Activated naive CD4-positive, alpha-beta T cell treated with anti-CD3 and anti-CD28 coated beads, Interleukin-2, amount 50 U/mL, for 72 hours (primary cell): ENCODE measurements around the gene CTIF. TPM values are rescaled to one million over a fixed set of nuclear protein-coding genes. Genes with fewer than 3 reads are reported as not detected.

ENCODE experiments used
- ATAC-seq, 2 donors: fragments of 150-1000 bp; cut with Tn5 transposase; 2 replicates each; pipeline ENCODE4 v1.10.0; 2021; ENCODE audit warnings: mild to moderate bottlenecking in 2 of 2, moderate library complexity in 2 of 2
- DNase-seq, 2 donors: peaks; one replicate each; pipeline ENCODE4 v3.0.0; 2021 to 2022; ENCODE audit warnings: low spot score in 2 of 2
- H3K27ac Mint-ChIP-seq, 2 donors: one replicate each; pipeline ENCODE4 v1.8.0; 2022; ENCODE audit warnings: mild to moderate bottlenecking in 2 of 2, mixed read lengths in 2 of 2
- H3K36me3 Mint-ChIP-seq, 2 donors: one replicate each; pipeline ENCODE4 v1.8.0; 2022; ENCODE audit warnings: mixed read lengths in 2 of 2
- H3K9me3 Mint-ChIP-seq, 2 donors: one replicate each; pipeline ENCODE4 v1.8.0; 2022; ENCODE audit warnings: mixed read lengths in 2 of 2
- total RNA-seq, 2 donors: library from RNA; stranded (reverse); gene quantifications; one replicate each; pipeline ENCODE4 v1.2.3, GENCODE V29; 2022

The CTIF gene
- total RNA-seq, 2 donors from 2014 or later, result 2.4 to 7.9 TPM

DNA sequence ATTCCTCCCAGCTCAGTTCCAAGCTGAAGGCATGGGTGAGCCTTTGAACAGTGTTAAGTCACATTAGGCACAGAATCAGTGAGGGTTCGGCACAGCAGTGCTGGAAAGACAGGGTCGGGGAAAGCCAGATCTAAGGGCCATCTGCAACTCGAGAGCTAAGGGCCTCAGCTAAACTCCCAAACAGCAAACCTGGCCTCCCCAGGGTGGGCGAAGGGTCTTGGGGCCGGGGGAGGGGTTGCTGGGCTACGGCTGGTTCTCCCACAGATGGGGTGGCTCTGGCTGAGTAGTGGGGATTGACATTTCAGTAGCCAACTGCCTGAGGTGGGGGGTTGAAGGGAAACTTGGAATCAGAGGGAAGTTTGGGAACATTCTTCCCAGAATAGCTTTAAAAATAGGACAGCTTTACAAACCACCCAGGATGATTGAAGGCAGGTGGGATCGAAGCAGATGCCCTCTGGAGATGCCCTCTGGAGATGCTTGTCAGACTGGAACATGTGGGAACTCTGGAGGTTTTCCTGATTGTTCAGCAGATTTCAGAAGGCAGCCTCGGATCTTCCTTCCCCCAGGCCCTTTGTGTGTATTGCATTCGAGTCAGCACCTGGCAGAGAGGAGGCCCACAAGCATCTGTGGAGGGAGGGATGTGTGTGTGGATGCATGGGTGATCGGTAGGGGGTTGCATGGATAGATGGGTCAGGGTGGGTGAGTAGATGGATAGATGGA, 255.6 kb downstream of the CTIF start:
- Mint-ChIP-seq H3K9me3 (peaks cover 0 to 10% of the 10 kb centered on the region in 2 donors), H3K27ac (no peak overlapping the region), H3K36me3 (no peaks in the 10 kb centered on the region)
- ATAC-seq (no peak), DNase-seq (peak in 1 of 2 donors; percentile 40)

- Mint-ChIP-seq H3K9me3 (peaks cover 0 to 5% of the 10 kb centered on the region in 2 donors), H3K36me3 (no peaks in the 10 kb centered on the region), H3K27ac (no peak overlapping the region)
- ATAC-seq, result no peak
- no peak for DNase-seq
These were observed 256.9 kb downstream of the CTIF start for GRCh38 chr18:48795696-48796095.

GRCh38 chr18:48796491-48797205, 257.8 kb downstream of the CTIF start:
- H3K9me3 Mint-ChIP-seq, result peaks cover 0 to 3% of the 10 kb centered on the region in 2 donors

GRCh38 chr18:48797841-48798255, 259.0 kb downstream of the CTIF start:
- Mint-ChIP-seq H3K36me3 (no peaks in the 10 kb centered on the region), H3K9me3 (no peaks in the 10 kb centered on the region), H3K27ac (no peak overlapping the region)
- DNase-seq, result peak in 1 of 2 donors; percentile 50
- ATAC-seq, result no peak

More at GRCh38 chr18:48796491-48797205, 257.8 kb downstream of the CTIF start:
- Mint-ChIP-seq H3K27ac (no peak overlapping the region), H3K36me3 (no peaks in the 10 kb centered on the region)
- peak in 1 of 2 donors; percentile 38 for DNase-seq
- no peak for ATAC-seq

- DNase-seq (peak in 1 of 2 donors; percentile 42), ATAC-seq (no peak)
- no peaks in the 10 kb centered on the region for H3K36me3 Mint-ChIP-seq
- no peak overlapping the region for H3K27ac Mint-ChIP-seq
- peaks cover 0 to 1% of the 10 kb centered on the region in 2 donors for H3K9me3 Mint-ChIP-seq
These were observed 259.8 kb downstream of the CTIF start for GRCh38 chr18:48798334-48799245.

GRCh38 chr18:48799724-48800315, 261.0 kb downstream of the CTIF start:
- H3K27ac Mint-ChIP-seq, result no peak overlapping the region
- DNase-seq (peak in 1 of 2 donors; percentile 33), ATAC-seq (no peak)
- H3K36me3 Mint-ChIP-seq, result no peaks in the 10 kb centered on the region
- peaks cover 0 to 3% of the 10 kb centered on the region in 2 donors for H3K9me3 Mint-ChIP-seq

DNA sequence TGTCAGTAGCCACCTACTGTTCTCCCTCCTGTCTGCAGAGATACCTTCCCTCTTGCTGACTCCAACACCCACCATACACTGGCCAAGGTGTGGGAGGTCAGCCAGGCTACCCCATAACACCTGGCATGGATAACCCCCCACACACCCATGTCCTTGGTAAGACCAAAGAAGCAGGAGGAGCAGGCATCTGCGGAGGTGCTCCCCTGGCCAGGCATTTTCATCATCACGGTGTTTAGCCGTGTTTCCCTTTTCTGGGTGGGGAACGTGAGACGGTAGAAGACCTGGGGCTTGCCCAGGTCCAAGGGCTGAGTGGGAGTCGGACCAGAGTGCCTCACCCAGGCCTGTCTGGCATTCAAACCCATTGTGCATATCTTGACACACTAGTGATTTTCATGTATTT, 261.6 kb downstream of the CTIF start:
- no peak for ATAC-seq
- DNase-seq, result no peak
- H3K36me3 Mint-ChIP-seq, result no peaks in the 10 kb centered on the region
- peak overlapping the region in 1 of 2 donors; percentile 14 for H3K27ac Mint-ChIP-seq
- peaks cover 0 to 3% of the 10 kb centered on the region in 2 donors for H3K9me3 Mint-ChIP-seq

DNA sequence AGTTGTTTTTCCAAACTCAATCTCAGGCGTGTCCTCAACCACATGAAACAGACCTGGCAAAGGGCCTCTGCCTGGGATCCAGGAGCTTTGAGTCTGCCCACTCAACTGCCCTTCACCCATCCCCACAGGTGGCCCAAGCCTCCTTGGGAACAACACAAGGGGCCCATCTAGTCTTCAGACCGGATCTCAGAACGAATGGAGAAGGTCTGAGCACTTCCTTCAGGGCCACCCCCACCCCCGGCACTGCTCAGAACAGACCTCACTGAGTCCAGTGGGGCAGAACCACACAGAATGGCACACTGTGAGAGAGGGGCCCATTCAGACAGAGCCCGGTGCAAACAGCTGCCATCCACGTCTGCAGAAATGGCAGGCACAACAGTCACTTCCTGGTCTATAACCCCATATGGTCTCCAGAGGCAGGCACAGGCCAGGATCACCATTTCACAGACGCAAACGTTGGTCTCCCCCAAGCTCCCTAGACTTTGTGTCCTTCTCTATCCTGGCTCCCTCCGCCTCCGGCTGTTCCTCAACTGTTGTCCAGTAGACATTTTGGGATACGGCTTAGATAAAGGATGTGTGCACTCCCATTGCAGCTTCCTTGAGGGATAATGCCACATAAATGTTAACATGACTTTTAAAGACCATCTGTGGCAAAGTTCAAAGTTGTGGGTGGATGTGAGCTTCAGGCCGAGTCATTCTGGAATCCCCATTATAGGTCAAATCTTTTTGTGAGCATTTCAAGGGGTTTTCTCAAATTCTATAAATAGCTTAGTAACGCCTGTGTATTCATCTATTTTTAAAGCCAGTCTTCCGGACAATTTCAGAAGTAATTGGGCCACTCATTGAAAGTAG, 262.3 kb downstream of the CTIF start:
- Mint-ChIP-seq H3K36me3 (no peaks in the 10 kb centered on the region), H3K9me3 (peaks cover 0 to 3% of the 10 kb centered on the region in 2 donors), H3K27ac (peak overlapping the region; percentile 59 to 82)
- ATAC-seq (peak; percentile 78 to 82), DNase-seq (peak in 1 of 2 donors; percentile 60)

DNA sequence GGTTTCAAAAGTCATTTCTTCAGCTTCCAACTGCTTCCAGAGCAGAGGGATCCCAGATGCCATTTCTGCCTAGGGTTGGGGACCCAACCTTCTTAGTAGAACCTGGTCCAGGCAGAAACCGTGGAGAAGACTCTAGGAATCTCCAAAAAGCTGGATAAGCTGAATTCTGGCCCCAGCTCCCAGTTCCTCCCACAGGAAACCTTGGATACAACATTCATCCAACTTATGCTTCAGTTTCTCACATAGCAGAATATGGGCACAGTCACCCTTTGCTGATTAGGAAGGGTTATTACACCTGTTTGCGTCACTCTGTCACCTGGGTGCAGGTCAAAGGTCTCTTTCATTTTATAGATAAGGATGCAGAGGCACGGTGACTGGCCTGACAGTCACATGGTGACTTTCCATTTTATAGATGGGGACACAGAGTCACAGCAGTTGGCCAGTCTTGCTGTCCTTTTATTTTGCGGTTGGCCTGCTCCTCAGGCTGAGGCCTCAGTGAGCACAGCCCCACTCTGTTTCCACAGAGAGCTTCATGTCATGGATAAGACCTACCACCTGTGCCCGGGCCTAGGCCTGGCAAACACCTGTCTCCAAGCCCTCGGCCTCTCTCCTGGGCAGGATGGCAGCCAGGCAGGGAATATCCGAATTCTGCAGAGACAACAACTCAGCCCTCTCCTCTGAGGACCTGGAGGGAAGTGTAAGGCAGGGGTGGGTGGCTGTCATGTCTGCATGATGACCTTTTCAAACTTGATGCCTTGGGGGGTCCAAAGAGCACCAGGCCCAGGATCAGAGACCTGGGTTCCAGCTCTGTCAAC, 263.1 kb downstream of the CTIF start:
- H3K27ac Mint-ChIP-seq, result peak overlapping the region; percentile 36 to 82
- H3K36me3 Mint-ChIP-seq, result no peaks in the 10 kb centered on the region
- ATAC-seq (peak in 1 of 2 donors; percentile 3), DNase-seq (peak in 1 of 2 donors; percentile 51)
- peaks cover 0 to 3% of the 10 kb centered on the region in 2 donors for H3K9me3 Mint-ChIP-seq

DNA sequence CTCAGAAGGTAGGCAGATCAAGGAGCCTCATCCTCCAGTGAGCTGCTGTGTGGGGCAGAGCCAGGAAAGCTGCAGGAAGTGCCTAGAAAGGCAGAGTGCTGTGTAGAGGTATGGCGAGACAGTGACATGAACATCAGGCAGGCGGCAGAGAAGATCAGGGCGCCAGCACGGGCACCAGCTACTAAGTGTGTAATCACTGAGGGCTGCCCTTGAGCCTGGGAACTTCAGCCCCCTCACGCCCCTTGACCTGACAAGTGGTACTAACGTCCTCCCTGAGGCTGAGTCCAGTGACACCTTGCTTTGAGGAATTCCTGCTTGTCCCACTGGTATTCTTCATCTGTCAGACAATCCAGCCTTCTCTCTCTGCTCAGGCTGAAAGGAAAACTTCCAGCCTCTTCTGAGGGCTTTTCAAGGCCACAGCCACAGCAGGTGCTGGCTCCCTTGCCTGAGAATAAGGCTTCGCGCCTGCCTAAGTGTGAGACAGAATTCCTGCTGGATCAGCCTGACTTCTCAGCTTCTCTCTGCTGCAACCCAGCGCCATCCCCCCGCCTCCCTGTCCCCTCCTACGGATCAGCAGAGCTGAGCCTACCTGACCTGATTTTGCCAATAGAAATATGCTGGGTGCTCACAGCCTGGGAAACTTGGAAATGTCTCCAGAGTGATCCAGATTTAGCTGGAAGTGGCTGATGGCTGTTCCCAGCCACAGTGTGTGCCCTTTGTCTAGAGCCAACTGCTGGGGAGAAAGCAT, 263.9 kb downstream of the CTIF start:
- peaks cover 0 to 3% of the 10 kb centered on the region in 2 donors for H3K9me3 Mint-ChIP-seq
- ATAC-seq (no peak), DNase-seq (peak in 1 of 2 donors; percentile 44)
- peak overlapping the region in 1 of 2 donors; percentile 82 for H3K27ac Mint-ChIP-seq
- no peaks in the 10 kb centered on the region for H3K36me3 Mint-ChIP-seq

- Mint-ChIP-seq H3K27ac (peak overlapping the region in 1 of 2 donors; percentile 29), H3K9me3 (peaks cover 0 to 3% of the 10 kb centered on the region in 2 donors), H3K36me3 (no peaks in the 10 kb centered on the region)
- DNase-seq (peak in 1 of 2 donors; percentile 37), ATAC-seq (no peak)
These were observed 264.7 kb downstream of the CTIF start for GRCh38 chr18:48803518-48803917.

- Mint-ChIP-seq H3K27ac (peak overlapping the region in 1 of 2 donors; percentile 70), H3K9me3 (peaks cover 0 to 3% of the 10 kb centered on the region in 2 donors), H3K36me3 (no peaks in the 10 kb centered on the region)
- ATAC-seq, result no peak
- DNase-seq, result peak in 1 of 2 donors; percentile 50
These were observed 265.4 kb downstream of the CTIF start for GRCh38 chr18:48803951-48804855.
